Purkinje cell (primary cell): ENCODE results near the gene SPINK5. TPM values are rescaled to one million over a fixed set of nuclear protein-coding genes. Genes with fewer than 3 reads are reported as not detected.

Source experiments
- polyA plus RNA-seq: library from polyadenylated mRNA; unstranded; fragments of >200 nt; fragmentation: Nextera tagmentation; gene quantifications from 2 replicates; pipeline ENCODE4 v1.2.1, GENCODE V29; 2014

Gene SPINK5, protein sequence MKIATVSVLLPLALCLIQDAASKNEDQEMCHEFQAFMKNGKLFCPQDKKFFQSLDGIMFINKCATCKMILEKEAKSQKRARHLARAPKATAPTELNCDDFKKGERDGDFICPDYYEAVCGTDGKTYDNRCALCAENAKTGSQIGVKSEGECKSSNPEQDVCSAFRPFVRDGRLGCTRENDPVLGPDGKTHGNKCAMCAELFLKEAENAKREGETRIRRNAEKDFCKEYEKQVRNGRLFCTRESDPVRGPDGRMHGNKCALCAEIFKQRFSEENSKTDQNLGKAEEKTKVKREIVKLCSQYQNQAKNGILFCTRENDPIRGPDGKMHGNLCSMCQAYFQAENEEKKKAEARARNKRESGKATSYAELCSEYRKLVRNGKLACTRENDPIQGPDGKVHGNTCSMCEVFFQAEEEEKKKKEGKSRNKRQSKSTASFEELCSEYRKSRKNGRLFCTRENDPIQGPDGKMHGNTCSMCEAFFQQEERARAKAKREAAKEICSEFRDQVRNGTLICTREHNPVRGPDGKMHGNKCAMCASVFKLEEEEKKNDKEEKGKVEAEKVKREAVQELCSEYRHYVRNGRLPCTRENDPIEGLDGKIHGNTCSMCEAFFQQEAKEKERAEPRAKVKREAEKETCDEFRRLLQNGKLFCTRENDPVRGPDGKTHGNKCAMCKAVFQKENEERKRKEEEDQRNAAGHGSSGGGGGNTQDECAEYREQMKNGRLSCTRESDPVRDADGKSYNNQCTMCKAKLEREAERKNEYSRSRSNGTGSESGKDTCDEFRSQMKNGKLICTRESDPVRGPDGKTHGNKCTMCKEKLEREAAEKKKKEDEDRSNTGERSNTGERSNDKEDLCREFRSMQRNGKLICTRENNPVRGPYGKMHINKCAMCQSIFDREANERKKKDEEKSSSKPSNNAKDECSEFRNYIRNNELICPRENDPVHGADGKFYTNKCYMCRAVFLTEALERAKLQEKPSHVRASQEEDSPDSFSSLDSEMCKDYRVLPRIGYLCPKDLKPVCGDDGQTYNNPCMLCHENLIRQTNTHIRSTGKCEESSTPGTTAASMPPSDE
- polyA plus RNA-seq = 0.23 TPM in 1 of 2 replicates, not detected in the other

GRCh38 chr5:148063861-148064260 lies at the start of gene SPINK5:
TSS of gene SPINK5 (plus strand) at chr5:148063980. CDS start at chr5:148064045, 65 bp downstream.

DNA sequence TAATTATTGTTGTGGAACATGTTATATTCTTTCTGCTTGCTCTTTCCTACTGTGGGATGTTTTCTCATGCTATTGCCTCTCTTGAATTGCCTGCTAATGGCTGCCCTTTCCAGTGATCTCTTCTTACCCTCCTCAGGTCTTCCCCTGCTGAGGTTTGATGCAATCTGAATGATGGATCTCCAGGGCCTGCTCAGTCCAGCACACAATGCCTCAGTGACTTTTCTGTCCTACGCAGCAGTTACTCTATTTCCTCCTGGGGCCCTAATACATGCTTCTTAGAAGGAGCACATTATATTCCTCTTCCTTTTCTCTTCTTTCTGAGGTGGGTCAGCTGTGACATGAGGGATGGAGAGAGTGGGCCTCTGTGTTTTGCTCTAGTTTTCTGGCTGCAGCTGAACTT lies 104.5 kb downstream of the SPINK5 start, which contains the start of gene SPINK14:
Gene SPINK14, plus strand, starts transcription at position 301 of the 400 bp plus-strand sequence. CDS start 1,187 bp downstream, outside the sequence.

Other genes with a start within 250 kb of the SPINK5 start
- not detected in 2 replicates for gene SPINK1, start 232.3 kb upstream of the SPINK5 start, polyA plus RNA-seq
- gene SCGB3A2, start 185.3 kb upstream of the SPINK5 start, polyA plus RNA-seq = not detected in 2 replicates
- gene C5orf46, start 157.4 kb upstream of the SPINK5 start, polyA plus RNA-seq = not detected in 2 replicates
- gene SPINK14, start 104.6 kb downstream of the SPINK5 start, polyA plus RNA-seq = not detected in 2 replicates
- 1,307 and 2,131 TPM in 2 replicates for gene SPINK6, start 139.1 kb downstream of the SPINK5 start, polyA plus RNA-seq
- not detected in 2 replicates for gene MARCOL, start 174.5 kb downstream of the SPINK5 start, polyA plus RNA-seq
- gene SPINK13, start 204.8 kb downstream of the SPINK5 start, polyA plus RNA-seq = 1.2 TPM in 1 of 2 replicates, not detected in the other
- not detected in 2 replicates for gene SPINK7, start 248.4 kb downstream of the SPINK5 start, polyA plus RNA-seq